GM18858 (cell line): ENCODE results near the gene RUNX1.

Source experiments
- ATAC-seq: cut with Tn5 transposase; IDR thresholded peaks from one replicate; pipeline ENCODE4 v1.9.1; 2021; ENCODE audit not compliant: unreplicated experiment

The RUNX1 gene

DNA sequence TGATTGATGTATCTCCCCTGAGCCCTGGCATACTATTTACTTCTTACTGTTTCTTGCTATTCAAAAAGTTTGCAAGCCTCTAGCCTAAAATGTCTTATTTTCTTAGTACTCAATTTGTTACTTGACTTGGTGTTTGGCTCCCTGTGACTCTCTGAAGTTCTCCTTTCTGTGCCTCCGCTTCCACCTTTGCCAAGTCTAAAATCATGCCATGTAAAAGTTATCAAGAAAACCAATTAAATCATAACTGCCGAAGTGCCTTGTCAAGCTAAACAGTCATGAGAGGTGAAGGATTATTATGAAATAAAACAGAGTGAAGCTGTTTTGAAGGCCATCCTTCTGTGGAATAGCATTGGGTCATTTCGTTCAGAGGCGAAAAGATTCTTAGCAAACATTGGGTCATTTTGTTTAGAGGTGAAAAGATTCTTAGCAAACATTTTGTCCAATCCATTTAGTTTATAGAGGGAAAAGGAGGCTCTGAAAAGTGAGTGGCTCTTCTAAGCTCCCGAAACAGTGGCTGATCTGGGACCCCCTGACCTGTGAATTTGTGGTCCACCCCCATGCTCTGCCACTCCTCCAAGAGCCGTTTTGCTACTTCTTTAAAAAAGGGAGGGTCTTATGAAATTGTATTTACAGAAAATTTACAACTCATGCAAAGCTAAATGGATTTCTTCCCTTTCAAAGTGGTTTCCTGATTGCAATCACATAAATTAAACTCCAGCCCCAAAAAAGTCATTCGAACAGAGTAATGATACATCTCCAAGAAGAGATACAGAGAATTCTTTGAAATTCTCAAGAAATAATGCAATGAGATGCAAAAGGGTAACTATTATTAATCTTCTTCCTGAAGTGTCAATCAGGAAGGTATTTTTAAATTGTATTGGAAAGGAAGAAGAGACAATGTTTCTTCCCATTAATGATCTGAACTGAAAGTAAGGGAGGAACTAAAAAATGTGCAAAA, 141.4 kb downstream of the RUNX1 start:
- ATAC-seq = no peak

- no peak for ATAC-seq
Measured at GRCh38 chr21:34906401-34906800, 142.7 kb downstream of the RUNX1 start.

GRCh38 chr21:34905218-34905537, 143.9 kb downstream of the RUNX1 start:
- ATAC-seq = no peak

DNA sequence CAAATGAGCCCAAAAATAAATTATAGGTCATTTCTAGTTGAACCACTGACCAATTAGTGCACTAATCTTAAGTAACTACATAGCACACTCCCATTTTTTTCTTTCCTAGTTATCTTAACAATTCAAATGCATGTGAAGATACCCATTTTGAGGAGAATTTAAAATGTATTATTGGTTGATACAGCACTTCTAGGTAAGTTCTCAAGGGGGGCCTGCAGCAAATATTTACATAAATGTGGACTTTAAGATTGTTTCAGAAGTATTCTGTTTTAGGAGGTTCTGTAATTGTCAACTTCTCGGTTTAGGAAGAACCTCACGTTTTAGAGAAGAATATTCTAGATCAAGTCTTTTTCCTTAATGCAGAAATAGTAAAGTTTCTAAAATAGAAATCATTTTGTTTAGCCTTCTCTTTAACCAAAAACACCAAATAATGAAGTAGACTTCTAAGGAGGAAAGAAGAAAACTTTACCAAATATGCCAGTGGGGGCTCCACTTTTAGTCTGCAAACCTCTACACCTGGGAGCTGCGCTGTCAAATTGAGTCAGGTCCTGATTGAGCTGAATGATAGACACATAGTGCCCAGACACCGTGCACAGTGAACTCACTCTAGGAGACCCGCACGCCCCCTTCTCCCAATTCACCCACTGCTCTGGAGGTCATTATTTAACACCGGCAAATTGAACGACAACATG, 144.4 kb downstream of the RUNX1 start:
- no peak for ATAC-seq

GRCh38 chr21:34900376-34900775, 148.7 kb downstream of the RUNX1 start:
- no peak for ATAC-seq

- no peak for ATAC-seq
Measured at GRCh38 chr21:34899760-34900159, 149.3 kb downstream of the RUNX1 start.

- ATAC-seq = no peak
Measured at GRCh38 chr21:34899302-34899701, 149.8 kb downstream of the RUNX1 start.

DNA sequence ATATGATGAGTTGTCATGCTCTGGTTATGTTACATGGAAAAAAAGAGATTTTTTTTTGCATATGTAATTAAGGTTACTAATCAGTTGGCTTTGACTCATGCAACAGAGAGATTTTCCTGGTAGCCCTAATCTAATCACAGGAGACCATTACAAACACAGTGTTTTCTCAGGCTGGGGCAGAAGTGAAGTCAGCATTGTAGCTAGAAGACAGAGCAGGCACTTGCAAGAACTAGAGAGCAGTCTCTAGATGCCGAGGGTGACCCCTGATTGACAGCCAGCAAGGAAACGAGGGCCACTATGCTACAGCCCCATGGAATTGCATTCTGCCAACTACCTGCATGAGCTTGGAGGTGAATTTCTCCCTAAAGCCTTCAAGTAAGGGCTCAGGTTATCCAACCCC, 151.3 kb downstream of the RUNX1 start:
- ATAC-seq = no peak

DNA sequence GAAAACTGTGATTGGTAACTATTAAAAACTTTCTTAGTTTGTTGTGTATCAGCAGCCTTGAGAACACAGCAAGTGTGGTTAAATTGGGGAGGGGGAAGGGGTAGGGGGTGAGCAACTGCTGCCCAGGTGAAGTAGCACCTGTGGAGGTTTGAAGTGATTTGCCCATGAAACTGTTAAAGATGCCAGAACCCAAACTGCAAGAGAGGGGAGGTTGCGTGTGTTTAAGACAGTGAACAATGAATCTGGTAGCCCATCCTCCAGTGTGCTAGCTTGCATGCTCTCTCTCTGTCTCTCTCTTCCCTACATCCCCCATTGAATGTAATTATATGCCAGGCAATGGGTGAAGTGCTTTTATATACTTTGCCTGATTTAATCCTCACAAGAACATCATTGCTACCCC, 154.7 kb downstream of the RUNX1 start:
- ATAC-seq = no peak

GRCh38 chr21:34892209-34892608, 156.9 kb downstream of the RUNX1 start:
- ATAC-seq = no peak

DNA sequence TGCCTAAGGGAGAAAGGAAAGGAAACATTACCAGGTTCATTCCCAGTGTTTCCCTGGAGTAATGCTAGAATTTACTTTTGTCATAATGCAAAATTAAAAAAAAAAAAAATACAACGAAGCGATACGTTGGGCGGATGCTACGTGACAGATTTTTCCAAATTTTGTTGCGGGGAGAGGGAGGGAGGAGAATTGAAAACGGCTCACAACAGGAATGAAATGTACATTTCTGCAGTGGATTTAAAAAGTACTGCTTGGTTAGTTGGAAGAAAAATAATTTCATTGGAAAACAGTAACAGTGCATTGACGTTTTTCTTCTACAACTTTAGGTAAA, 157.5 kb downstream of the RUNX1 start:
- ATAC-seq = no peak

DNA sequence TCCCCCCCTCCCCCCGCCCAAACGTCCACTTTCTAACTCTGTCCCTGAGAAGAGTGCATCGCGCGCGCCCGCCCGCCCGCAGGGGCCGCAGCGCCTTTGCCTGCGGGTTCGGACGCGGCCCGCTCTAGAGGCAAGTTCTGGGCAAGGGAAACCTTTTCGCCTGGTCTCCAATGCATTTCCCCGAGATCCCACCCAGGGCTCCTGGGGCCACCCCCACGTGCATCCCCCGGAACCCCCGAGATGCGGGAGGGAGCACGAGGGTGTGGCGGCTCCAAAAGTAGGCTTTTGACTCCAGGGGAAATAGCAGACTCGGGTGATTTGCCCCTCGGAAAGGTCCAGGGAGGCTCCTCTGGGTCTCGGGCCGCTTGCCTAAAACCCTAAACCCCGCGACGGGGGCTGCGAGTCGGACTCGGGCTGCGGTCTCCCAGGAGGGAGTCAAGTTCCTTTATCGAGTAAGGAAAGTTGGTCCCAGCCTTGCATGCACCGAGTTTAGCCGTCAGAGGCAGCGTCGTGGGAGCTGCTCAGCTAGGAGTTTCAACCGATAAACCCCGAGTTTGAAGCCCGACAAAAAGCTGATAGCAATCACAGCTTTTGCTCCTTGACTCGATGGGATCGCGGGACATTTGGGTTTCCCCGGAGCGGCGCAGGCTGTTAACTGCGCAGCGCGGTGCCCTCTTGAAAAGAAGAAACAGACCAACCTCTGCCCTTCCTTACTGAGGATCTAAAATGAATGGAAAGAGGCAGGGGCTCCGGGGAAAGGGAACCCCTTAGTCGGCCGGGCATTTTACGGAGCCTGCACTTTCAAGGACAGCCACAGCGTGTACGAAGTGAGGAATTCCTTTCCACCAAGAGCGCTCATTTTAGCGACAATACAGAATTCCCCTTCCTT, 158.1 kb downstream of the RUNX1 start:
- ATAC-seq = no peak

DNA sequence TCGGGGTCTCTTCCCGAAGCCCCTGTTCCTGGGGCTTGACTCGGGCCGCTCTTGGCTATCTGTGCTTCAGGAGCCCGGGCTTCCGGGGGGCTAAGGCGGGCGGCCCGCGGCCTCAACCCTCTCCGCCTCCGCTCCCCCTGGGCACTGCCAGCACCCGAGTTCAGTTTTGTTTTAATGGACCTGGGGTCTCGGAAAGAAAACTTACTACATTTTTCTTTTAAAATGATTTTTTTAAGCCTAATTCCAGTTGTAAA, 158.7 kb downstream of the RUNX1 start:
- no peak for ATAC-seq

GRCh38 chr21:34889676-34890469, 159.2 kb downstream of the RUNX1 start:
- ATAC-seq = peak; percentile 24

GRCh38 chr21:34889320-34889675, 159.8 kb downstream of the RUNX1 start:
- no peak for ATAC-seq

DNA sequence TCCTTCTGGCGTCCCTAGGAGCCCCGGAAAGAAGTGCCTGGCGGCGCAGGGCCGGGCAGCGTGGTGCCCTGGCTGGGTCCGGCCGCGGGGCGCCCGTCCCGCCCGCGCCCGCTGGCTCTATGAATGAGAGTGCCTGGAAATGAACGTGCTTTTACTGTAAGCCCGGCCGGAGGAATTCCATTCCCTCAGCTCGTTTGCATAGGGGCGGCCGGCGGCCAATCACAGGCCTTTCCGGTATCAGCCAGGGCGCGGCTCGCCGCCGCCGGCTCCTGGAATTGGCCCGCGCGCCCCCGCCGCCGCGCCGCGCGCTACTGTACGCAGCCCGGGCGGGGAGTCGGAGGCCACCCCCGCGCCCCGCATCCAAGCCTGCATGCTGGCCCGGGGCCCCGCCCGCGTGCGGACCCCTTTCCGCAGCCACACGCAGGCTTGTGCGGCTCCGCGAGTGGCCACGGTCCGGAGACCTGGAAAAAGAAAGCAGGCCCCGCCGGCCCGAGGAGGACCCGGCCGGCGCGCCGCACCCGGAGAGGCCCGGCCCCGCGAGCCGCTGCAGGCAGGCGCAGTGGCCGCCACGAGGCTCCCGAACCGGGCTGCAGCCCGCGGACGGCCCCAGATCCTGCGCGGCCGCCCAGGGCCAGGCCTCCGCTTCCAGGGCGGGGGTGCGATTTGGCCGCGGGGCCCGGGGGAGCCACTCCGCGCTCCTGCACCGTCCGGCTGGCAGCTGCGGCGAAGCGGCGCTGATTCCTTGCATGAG, 160.4 kb downstream of the RUNX1 start:
- ATAC-seq = peak; percentile 52

DNA sequence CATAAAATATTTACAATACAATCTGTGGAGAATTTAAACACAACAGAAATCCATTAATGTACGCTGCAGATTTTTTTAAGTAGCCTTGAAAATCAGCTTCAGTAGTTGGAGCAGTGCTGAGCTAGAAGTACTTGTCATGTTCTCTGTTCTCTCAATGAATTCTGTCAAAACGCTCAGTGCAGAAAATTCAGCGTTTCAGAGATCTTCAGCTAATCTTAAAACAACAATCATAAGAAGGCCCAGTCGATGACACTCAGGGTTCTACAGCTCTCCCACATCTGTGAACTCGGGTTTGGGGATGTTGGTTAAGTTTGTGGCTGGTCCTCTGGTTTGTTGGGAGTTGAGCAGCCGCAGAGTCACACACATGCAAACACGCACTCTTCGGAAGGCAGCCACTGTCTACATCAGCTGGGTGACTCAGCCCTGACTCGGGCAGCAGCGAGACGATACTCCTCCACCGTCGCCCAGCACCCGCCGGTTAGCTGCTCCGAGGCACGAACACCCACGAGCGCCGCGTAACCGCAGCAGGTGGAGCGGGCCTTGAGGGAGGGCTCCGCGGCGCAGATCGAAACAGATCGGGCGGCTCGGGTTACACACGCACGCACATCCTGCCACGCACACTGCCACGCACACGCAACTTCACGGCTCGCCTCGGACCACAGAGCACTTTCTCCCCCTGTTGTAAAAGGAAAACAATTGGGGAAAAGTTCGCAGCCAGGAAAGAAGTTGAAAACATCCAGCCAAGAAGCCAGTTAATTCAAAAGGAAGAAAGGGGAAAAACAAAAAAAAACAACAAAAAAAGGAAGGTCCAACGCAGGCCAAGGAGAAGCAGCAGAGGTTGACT, 161.2 kb downstream of the RUNX1 start:
- no peak for ATAC-seq

DNA sequence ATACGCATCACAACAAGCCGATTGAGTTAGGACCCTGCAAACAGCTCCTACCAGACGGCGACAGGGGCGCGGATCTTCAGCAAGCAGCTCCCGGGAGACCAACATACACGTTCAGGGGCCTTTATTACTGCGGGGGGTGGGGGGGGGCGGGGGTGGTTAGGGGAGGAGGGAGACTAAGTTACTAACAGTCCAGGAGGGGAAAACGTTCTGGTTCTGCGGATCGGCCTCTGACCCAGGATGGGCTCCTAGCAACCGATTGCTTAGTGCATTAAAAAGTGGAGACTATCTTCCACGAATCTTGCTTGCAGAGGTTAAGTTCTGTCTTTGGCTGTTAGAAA, 162.0 kb downstream of the RUNX1 start:
- no peak for ATAC-seq

GRCh38 chr21:34886240-34887104, 162.6 kb downstream of the RUNX1 start:
- no peak for ATAC-seq
